Measurements from ENCODE around the gene MDN1. TPM values are rescaled to one million over a fixed set of nuclear protein-coding genes. Genes with fewer than 3 reads are reported as not detected.

Gene MDN1
- total and polyA plus RNA-seq, 2 of the 4 experiments (the other 2 are of a cell fraction), result 7.7 to 26.7 TPM

DNA sequence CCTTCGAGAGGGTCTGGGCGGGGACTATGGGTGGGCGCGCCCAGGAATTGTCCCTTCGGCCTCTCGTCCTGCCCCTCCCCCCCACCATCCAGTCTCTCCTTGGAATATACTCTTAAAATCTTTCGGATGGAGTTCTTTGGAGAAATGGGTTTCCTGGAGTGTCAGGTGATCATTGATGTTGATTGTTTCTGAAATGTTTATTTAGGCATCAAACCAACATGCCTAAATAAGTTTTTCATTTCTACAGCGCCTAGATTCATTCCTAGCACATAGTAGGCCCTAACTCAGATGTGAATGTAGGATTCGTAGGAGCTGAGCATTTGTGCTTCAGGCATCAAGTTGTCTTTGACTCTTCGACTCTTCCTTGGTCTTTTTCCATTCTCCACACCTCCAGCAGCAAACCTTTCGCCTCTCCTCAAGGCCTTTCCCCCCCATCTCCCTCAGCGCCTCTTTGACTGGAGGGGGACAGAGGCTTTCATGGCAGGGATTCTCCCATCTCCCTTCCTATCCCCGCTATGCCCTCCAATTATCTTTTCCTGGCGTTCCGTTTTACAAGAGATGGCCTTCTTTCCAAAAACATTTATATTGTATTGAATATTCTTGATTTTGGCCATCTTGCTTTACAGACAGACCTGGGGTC is 10.7 kb upstream of the MDN1 start:
- Histone ChIP-seq H2BK15ac (ENCODE audit: low read depth, low read length) (no peak overlapping the region), H3K14ac (replicated peaks; ENCODE audit: low read depth, low read length) (peak overlapping the region; percentile 62), H3K4ac (ENCODE audit: low read depth, low read length) (peak overlapping the region; percentile 81), H4K5ac (ENCODE audit: low read depth, low read length) (peak overlapping the region; percentile 2; the same call in 1 of the 2 replicates), H3K9me1 (ENCODE audit: insufficient read depth, low read length) (0 out of 2 replicates have a peak, but pooled peaks cover 2% of the 10 kb centered on the region), H3K27ac (ENCODE audit: insufficient read depth, low read length) (peak overlapping the region; percentile 62), H3K18ac (ENCODE audit: low read depth, low read length) (no peak overlapping the region), H4K20me1 (ENCODE audit: insufficient read depth, low read length) (no peaks in the 10 kb centered on the region), H3K4me2 (ENCODE audit: low read depth, low read length) (peak overlapping the region; percentile 98), H2BK20ac (ENCODE audit: low read depth, low read length) (no peak overlapping the region), H3K23ac (ENCODE audit: low read depth, low read length) (peak overlapping the region; percentile 79), H3K4me3 (ENCODE audit: insufficient read depth, low read depth, low read length) (peak overlapping the region; percentile 70), H3K27me3 (ENCODE audit: control insufficient read depth, insufficient read depth, low read length) (no peaks in the 10 kb centered on the region), H3K56ac (ENCODE audit: extremely low read depth, insufficient read depth, low read length) (peak overlapping the region; percentile 59), H3K9me3 (ENCODE audit: control insufficient read depth, insufficient read depth, low read length) (no peaks in the 10 kb centered on the region), H3K79me1 (ENCODE audit: low read depth in 1 of 2, low read length in 2 of 2) (peaks cover 13 to 26% of the 10 kb centered on the region in 2 experiments), H2AK9ac (replicated peaks; ENCODE audit: low read depth, low read length, poor library complexity) (peak overlapping the region; percentile 88), H2BK120ac (ENCODE audit: low read depth, low read length) (no peak overlapping the region), H3K9ac (ENCODE audit: low read depth, low read length) (peak overlapping the region; percentile 75), H3K36me3 (ENCODE audit: control insufficient read depth, insufficient read depth, low read length) (peaks cover 3% of the 10 kb centered on the region), H2BK5ac (ENCODE audit: low read depth, low read length, poor library complexity, severe bottlenecking) (peak overlapping the region; percentile 41), H2AK5ac (ENCODE audit: low read depth, low read length) (peak overlapping the region; percentile 41; the same call in 1 of the 2 replicates), H2AFZ (replicated peaks; ENCODE audit: low read length, poor library complexity) (peak overlapping the region; percentile 98), H3K4me1 (ENCODE audit: control insufficient read depth, insufficient read depth, low read length) (peaks cover 3% of the 10 kb centered on the region), H4K8ac (ENCODE audit: low read depth in 2 of 2, low read length in 2 of 2) (peak overlapping the region; percentile 28 to 82; a peak in 3 of 4 replicates), H4K91ac (ENCODE audit: insufficient read depth, low read depth, low read length) (0 out of 2 replicates have a peak overlapping the region, but pooled peaks have one; percentile 45)
- no peak for DNase-seq
- in situ Hi-C loops (cut with MboI; ENCODE audit: low sequenced_read_pairs), result no loop called here
- TSS peak; percentile 32 for BruUV-seq (replicated peaks)
- TF ChIP-seq MAZ (IDR thresholded peaks at IDR 0.05; ENCODE audit: borderline replicate concordance, low read depth, low read length) (no peak), CEBPB (IDR thresholded peaks at IDR 0.05; ENCODE audit: low read depth, low read length) (no peak), BHLHE40 (IDR thresholded peaks at IDR 0.05; ENCODE audit: low read depth, low read length) (no peak), NFE2L2 (IDR thresholded peaks at IDR 0.05; ENCODE audit: low read depth, low read length) (no peak), FOS (IDR thresholded peaks at IDR 0.05; ENCODE audit: low read depth, low read length) (no peak), MXI1 (IDR thresholded peaks at IDR 0.05; ENCODE audit: borderline replicate concordance, low read depth, low read length) (no peak), RCOR1 (IDR thresholded peaks at IDR 0.05; ENCODE audit: insufficient replicate concordance, low read length) (no peak), RAD21 (IDR thresholded peaks at IDR 0.05; ENCODE audit: low read length) (no peak), SMC3 (IDR thresholded peaks at IDR 0.05; ENCODE audit: low read depth, low read length) (no peak)
- TF ChIP-seq, protein P1, sequence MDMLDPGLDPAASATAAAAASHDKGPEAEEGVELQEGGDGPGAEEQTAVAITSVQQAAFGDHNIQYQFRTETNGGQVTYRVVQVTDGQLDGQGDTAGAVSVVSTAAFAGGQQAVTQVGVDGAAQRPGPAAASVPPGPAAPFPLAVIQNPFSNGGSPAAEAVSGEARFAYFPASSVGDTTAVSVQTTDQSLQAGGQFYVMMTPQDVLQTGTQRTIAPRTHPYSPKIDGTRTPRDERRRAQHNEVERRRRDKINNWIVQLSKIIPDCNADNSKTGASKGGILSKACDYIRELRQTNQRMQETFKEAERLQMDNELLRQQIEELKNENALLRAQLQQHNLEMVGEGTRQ (IDR thresholded peaks at IDR 0.05; ENCODE audit: low read depth, low read length), result no peak
- TF ChIP-seq, protein P2, sequence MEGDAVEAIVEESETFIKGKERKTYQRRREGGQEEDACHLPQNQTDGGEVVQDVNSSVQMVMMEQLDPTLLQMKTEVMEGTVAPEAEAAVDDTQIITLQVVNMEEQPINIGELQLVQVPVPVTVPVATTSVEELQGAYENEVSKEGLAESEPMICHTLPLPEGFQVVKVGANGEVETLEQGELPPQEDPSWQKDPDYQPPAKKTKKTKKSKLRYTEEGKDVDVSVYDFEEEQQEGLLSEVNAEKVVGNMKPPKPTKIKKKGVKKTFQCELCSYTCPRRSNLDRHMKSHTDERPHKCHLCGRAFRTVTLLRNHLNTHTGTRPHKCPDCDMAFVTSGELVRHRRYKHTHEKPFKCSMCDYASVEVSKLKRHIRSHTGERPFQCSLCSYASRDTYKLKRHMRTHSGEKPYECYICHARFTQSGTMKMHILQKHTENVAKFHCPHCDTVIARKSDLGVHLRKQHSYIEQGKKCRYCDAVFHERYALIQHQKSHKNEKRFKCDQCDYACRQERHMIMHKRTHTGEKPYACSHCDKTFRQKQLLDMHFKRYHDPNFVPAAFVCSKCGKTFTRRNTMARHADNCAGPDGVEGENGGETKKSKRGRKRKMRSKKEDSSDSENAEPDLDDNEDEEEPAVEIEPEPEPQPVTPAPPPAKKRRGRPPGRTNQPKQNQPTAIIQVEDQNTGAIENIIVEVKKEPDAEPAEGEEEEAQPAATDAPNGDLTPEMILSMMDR (conservative IDR thresholded peaks at IDR 0.05; ENCODE audit: low read depth, low read length), result no peak
- TF ChIP-seq, protein P3, sequence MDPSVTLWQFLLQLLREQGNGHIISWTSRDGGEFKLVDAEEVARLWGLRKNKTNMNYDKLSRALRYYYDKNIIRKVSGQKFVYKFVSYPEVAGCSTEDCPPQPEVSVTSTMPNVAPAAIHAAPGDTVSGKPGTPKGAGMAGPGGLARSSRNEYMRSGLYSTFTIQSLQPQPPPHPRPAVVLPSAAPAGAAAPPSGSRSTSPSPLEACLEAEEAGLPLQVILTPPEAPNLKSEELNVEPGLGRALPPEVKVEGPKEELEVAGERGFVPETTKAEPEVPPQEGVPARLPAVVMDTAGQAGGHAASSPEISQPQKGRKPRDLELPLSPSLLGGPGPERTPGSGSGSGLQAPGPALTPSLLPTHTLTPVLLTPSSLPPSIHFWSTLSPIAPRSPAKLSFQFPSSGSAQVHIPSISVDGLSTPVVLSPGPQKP (IDR thresholded peaks at IDR 0.05; ENCODE audit: borderline replicate concordance, low read depth, low read length), result no peak
- no CpG with 5 or more reads among the region's 15 CpGs for WGBS, 2 experiments (ENCODE audit: extremely low coverage in 2 of 2, insufficient read length in 1 of 2)
- dilution Hi-C loops (cut with HindIII; ENCODE audit: low sequenced_read_pairs, unreplicated experiment), result no loop called here
- ChIA-PET CTCF (no interaction called here), POLR2A (ENCODE audit: unreplicated experiment) (no interaction called here)
- no peak for ATAC-seq (ENCODE audit: low read depth)
- intact Hi-C loops (cut with micrococcal nuclease), result no loop called here
